GM12865 (cell line): ENCODE measurements around the gene IGFBP7.

Source experiments
- DNase-seq: peaks from one replicate; pipeline ENCODE4 v3.0.0; 2010; ENCODE audit warnings: low read depth
- H3K4me3 ChIP-seq: 2 replicates; pipeline ENCODE4 v1.5.1; 2011; ENCODE audit warnings: mild to moderate bottlenecking, low read depth, low read length, control low read depth
- TF ChIP-seq, protein P1 (sequence below): IDR thresholded peaks from 2 replicates; pipeline ENCODE4 v1.5.1; 2011; ENCODE audit warnings: low read length, control low read depth, low read depth, inconsistent platforms; ENCODE audit not compliant: insufficient read depth; ENCODE audit errors: missing control alignments

The IGFBP7 gene

GRCh38 chr4:57037982-57038604, 72.1 kb downstream of the IGFBP7 start:
- H3K4me3 ChIP-seq = no peak overlapping the region
- peak; percentile 45 for DNase-seq
- TF ChIP-seq, protein P1, sequence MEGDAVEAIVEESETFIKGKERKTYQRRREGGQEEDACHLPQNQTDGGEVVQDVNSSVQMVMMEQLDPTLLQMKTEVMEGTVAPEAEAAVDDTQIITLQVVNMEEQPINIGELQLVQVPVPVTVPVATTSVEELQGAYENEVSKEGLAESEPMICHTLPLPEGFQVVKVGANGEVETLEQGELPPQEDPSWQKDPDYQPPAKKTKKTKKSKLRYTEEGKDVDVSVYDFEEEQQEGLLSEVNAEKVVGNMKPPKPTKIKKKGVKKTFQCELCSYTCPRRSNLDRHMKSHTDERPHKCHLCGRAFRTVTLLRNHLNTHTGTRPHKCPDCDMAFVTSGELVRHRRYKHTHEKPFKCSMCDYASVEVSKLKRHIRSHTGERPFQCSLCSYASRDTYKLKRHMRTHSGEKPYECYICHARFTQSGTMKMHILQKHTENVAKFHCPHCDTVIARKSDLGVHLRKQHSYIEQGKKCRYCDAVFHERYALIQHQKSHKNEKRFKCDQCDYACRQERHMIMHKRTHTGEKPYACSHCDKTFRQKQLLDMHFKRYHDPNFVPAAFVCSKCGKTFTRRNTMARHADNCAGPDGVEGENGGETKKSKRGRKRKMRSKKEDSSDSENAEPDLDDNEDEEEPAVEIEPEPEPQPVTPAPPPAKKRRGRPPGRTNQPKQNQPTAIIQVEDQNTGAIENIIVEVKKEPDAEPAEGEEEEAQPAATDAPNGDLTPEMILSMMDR = peak; percentile 77

DNA sequence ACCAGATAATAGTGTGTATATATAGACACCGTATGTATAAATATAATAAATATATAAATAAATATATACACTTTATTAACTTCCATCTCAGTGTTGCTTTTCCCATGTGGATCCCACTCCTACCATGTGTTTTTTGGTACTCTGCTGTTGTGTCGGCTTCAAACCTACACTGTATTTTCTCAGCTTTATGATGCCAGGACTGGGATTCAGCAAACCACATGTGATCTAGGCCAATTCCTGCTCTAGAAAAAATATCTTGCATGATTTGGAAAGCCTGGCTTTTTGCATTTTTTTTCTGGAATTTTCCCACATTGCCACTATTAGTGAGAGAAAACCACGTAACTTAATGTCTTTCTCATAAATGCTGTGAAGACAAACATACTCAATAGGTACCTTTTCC, 75.7 kb downstream of the IGFBP7 start:
- no peak overlapping the region for H3K4me3 ChIP-seq
- TF ChIP-seq, protein P1 = no peak
- no peak for DNase-seq

DNA sequence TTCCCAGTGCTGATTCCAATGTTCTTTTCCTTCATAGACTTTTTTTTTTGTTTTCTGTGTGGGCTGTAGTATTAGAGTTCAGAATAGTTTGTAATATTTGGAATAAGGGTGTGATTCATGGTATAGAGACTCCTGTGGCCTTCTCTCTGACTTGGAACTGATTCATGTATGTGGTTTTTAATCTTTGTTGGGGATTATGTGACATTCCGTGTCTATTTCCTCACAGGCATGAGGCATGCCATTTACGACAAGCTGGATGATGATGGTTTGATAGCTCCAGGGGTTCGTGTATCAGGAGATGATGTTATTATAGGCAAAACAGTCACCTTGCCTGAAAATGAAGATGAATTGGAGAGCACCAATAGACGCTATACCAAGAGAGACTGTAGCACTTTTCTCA, 87.1 kb downstream of the IGFBP7 start:
- no peak for DNase-seq
- TF ChIP-seq, protein P1 = no peak
- no peak overlapping the region for H3K4me3 ChIP-seq

GRCh38 chr4:57020467-57021101, 89.6 kb downstream of the IGFBP7 start:
- H3K4me3 ChIP-seq = no peak overlapping the region
- TF ChIP-seq, protein P1 = no peak
- DNase-seq = no peak

- TF ChIP-seq, protein P1 = no peak
- no peak for DNase-seq
- no peak overlapping the region for H3K4me3 ChIP-seq
These were observed 91.2 kb downstream of the IGFBP7 start for GRCh38 chr4:57018980-57019379.

- no peak overlapping the region for H3K4me3 ChIP-seq
- TF ChIP-seq, protein P1 = no peak
- no peak for DNase-seq
These were observed 96.6 kb downstream of the IGFBP7 start for GRCh38 chr4:57013543-57014120.
